HG03460 (cell line): ENCODE results near the gene NRSN2.
A peak's percentile ranks its signal among the peaks of the same experiment; 100 is the strongest.

ENCODE experiments used
- ATAC-seq: cut with Tn5 transposase; IDR thresholded peaks from one replicate; pipeline ENCODE4 v1.9.1; 2021; ENCODE audit not compliant: unreplicated experiment

The NRSN2 gene, protein sequence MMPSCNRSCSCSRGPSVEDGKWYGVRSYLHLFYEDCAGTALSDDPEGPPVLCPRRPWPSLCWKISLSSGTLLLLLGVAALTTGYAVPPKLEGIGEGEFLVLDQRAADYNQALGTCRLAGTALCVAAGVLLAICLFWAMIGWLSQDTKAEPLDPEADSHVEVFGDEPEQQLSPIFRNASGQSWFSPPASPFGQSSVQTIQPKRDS

GRCh38 chr20:346640-347316, at the start of gene NRSN2:
TSS of gene NRSN2 (plus strand) at chr20:347111. CDS start at chr20:349644, 2,533 bp downstream.
- ATAC-seq = peak; percentile 45

- ATAC-seq = peak; percentile 22
Observed at GRCh38 chr20:297925-298775, 48.8 kb upstream of the NRSN2 start.

GRCh38 chr20:298776-299391, 48.0 kb upstream of the NRSN2 start:
- ATAC-seq = no peak

DNA sequence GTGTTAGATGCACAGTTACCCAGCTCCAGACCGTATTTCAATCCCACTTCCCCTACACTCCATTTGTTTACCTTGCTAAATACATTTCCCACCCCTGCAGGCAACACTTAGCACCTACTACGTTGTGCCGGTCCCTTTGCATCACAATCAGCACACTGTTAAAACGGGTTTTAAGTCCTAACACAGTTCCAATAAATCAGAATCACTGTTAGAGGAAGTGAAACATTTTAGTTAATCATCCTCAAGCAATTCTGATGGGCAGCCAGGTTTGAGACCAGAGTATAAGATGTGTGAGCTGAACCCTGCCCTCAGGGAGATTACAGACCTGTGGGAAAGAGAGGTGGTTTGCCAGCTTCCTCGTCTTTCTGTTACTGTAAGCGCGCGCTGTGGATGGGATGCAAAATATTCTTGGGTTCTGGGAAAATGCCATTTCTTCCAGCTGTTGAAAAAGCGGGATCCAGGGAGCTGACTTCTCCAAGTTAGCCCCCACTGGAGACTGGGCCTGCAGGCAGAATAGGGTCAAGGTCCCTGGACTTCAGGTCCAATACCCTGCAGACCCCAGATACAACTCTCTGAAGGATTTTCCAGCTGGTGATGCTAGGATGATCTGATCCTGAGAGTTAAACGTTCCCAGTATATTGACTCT, 46.4 kb upstream of the NRSN2 start:
- ATAC-seq = no peak

GRCh38 chr20:301886-302848, 44.7 kb upstream of the NRSN2 start:
- no peak for ATAC-seq

GRCh38 chr20:305745-306144, 41.2 kb upstream of the NRSN2 start:
- no peak for ATAC-seq

GRCh38 chr20:308427-309038, 38.4 kb upstream of the NRSN2 start:
- ATAC-seq = no peak

DNA sequence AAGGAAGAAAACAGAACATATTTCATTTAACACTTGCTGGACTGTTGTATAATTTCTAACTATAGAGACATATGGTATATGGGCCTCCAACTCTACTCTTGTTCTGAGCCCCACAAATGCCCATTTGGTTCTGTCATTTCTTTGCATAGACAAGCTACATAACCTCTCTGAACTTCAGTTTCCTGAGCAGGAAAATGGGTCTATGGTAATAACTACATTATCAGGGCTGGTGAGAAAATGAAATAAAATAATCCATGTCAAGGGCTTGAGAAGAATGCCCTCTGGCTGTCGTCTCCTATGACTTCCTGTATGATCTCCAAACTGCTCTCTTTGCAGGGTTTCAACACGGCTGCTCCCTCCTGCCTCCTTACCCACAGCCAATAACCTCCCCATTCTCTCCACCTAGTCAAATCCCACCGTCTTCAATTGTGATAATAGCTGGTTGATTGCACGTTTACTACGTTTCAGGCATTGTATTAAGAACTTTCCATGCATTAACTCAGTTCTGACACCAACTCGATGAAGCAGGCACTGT, 37.5 kb upstream of the NRSN2 start:
- ATAC-seq = no peak

DNA sequence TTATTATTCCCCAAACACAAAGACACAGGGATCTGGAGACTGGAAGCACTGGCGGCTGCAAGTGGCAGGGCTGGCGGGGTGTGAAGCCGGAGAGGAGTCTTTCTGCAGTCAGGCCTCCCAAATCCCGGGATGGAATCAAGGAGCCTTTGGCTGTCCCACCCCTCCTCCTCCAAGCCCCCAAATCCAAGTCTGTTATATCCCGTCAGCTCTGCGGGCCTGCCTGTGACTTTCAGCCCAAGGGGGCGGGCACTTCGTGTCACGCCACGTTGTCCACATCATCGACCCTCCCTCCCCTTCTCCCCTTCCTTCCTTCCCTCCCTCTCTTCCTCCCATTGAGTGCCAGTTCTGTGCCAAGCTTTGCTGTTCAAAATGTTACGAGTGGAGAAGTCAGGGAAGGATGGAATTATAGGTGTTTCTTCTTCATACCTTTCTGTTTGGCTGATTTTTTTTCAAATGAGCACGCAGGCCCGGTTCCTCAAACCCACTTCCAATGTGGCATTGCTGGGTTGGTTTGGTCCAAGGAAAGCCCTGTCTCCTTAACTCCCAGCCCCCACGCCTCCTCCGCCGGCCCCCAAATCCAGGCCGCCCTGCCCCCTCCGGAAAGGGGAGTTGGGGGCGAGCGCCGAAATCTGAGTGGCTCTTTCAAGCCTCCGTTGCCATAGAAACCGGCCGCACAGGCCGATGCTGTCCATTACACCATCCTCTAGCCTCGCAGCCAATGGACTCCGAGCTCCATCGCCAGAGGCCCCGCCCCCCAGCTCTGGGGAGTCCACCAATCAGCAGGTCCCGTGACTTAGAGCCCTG, 36.9 kb upstream of the NRSN2 start:
- ATAC-seq = peak; percentile 99

GRCh38 chr20:310645-311044, 36.3 kb upstream of the NRSN2 start:
- no peak for ATAC-seq

- no peak for ATAC-seq
Observed at GRCh38 chr20:311609-312008, 35.3 kb upstream of the NRSN2 start.

DNA sequence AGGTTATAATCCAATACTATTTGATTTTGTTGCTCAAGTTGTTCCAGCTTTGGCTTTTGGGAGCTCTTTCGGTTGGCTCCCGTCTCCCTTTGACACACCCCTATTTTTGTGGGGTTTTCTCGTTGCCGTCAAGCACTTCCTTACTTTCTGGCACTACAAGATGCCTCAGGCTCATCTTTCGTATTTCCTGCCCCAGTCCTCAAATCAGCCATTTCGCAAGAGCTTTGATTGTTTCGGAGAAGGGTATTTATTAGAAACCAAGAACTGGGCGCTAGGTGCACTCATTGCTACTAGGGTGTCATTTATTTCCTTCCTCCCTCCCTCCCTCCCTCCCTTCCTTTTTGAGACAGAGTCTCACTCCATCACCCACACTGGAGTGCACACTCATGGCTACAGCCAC, 34.8 kb upstream of the NRSN2 start:
- ATAC-seq = no peak

DNA sequence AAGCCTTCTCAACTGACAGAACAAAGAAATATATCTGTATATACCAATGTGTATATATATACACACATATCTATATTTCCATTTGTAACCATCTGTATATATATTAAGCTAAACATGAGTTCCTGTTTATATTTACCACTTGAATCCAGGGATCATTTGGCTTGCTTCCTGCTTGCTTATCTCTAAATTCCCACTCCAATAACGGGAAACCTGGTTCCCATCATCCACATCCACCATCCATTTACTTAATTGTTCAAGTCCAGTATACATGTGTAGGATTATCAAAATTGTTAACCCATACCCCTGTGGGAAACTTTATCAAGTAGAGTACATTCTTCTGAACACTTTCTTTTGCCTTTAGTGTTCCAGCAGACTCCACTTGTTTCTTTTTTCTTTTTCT, 34.0 kb upstream of the NRSN2 start:
- ATAC-seq = no peak

DNA sequence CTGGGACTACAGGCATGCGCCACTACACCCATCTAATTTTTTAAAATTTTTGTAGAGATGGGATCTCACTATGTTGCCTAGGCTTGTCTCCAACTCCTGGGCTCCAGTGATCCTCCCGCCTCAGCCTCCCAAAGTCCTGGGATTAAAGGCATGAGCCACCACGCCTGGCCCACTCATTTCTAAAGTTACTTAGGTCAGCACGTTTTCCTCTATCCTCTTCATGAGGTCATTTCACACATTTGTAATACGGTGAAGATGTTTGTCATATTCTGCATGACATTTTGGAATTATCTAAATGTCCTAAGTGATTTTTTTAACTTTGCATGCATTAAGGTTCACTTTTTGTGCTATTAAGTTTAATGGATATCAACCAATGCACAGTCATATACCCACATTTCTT, 33.5 kb upstream of the NRSN2 start:
- ATAC-seq = no peak

DNA sequence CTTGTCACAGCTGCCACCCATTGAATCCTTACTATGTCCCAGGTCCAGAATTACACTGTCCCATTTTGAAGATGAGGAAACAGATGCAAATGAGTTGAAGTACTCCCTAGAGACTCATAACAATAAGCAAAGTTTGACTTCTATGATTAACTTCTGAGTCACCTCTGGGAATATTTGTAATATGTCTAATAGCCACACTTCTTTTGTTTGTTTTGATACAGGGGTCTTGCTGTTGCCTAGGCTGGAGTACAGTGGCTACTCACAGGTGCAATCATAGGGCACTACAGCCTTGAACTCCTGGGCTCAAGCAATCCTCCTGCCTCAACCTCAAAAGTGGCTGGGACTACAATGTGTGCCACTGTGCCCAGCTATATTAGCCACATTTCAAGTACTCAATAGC, 33.0 kb upstream of the NRSN2 start:
- no peak for ATAC-seq

DNA sequence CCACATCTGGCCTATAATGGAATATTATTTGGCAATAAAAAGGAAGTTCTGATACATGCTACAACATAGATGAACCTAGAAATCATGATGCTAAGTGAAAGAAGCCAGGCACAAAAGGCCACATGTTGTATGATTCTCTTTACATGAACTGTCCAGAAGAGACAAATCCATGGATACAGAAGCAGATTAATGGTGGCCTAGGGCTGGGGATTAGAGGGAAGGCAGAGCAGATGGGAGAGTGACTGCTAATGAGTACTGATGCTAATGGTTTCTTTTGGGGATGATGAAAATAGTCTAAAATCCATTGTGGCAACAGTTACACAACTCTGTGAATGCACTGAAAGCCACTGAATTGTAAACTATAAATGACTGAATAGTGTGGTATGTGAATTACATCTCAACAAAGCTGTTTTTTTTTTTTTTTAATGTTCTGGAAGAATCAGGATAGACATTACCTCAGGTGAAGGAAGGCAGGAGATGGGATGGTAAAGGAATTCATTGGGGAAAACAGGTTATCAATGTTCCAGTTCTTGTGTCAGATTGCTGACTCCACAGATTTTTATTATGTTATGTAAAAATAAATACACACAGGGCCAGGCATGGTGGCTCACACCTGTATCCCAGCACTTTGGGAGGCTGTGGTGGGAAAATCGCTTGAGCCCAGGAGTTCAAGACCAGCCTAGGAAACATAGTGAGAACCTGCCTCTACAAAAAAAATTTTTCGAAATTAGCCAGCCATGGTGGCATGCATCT, 30.4 kb upstream of the NRSN2 start:
- ATAC-seq = no peak

- ATAC-seq = peak; percentile 48
Observed at GRCh38 chr20:324177-325044, 22.5 kb upstream of the NRSN2 start.
